Measurements from ENCODE around the gene ENPP4. TPM values are rescaled to one million over a fixed set of nuclear protein-coding genes. Genes with fewer than 3 reads are reported as not detected.
"Not testable (repeated sequence)": the region's sequence is repeated elsewhere in the genome, so short reads cannot be mapped to it uniquely, and the experiment has no call there.

The ENPP4 gene
- total RNA-seq: 1 to 10 TPM; 3.7 to 4.3 TPM
- 11.7 TPM for polyA plus RNA-seq (2013, experiment 1 of 2)
- polyA plus RNA-seq (2013, experiment 2 of 2): 9.6 TPM
- total RNA-seq: 11.7 to 50.4 (median 32.5) reads per million in 172 experiments

- ChIA-PET POLR2A (interaction anchor here (0.6 to 3.2 kb wide), 10 partner anchors 9 to 1348 kb away, joined by 3 to 18 read pairs (median 4); partner anchors contain the start of genes CD2AP and ENPP5), CTCF (interaction anchor here (0.6 to 1.7 kb wide), 5 partner anchors 9 to 241 kb away, joined by 3 to 5 read pairs (median 3); no protein-coding TSS in a partner anchor)
- H3K27me3 ChIP-seq (ENCODE audit: control insufficient read depth in 1 of 2, insufficient read depth in 2 of 2, low read length in 2 of 2): no peaks in the 10 kb centered on the region
- H3K27ac ChIP-seq (ENCODE audit: low read depth in 1 of 2, low read length in 2 of 2): peak within 1 kb of the TSS; percentile 49 to 58
- H3K36me3 ChIP-seq (ENCODE audit: insufficient read depth, low read length): no peaks in the 10 kb centered on the region
- peaks cover 8% of the 10 kb centered on the region for H3K36me3 Mint-ChIP-seq (ENCODE audit: low read depth)
- ATAC-seq (ENCODE audit: poor library complexity) (peak; percentile 99), DNase-seq (peak; percentile 79 to 97 (median 88))
- H3K9me3 ChIP-seq (ENCODE audit: control insufficient read depth in 1 of 2, insufficient read depth in 1 of 2, low read length in 2 of 2): no peaks in the 10 kb centered on the region
- peaks cover 54% of the 10 kb centered on the region for H3K4me1 Mint-ChIP-seq (ENCODE audit: low read depth)
- H3K4me3 ChIP-seq (ENCODE audit: low read length): peak within 1 kb of the TSS; percentile 99
- H3K4me1 ChIP-seq (ENCODE audit: insufficient read depth, low read length): peaks cover 18% of the 10 kb centered on the region
- H3K27me3 Mint-ChIP-seq: no peaks in the 10 kb centered on the region
- peaks cover 2% of the 10 kb centered on the region for H3K9me3 Mint-ChIP-seq
- H3K4me3 Mint-ChIP-seq: peak within 1 kb of the TSS; percentile 96
- H3K27ac Mint-ChIP-seq: peak within 1 kb of the TSS; percentile 83
- intact Hi-C loops (cut with DNase I, micrococcal nuclease): loop anchor here in 1 of 2 experiments (5.0 kb wide), 1 partner anchor 753 kb away; the partner anchor contains the start of gene SUPT3H
- TF ChIP-seq, protein P1, sequence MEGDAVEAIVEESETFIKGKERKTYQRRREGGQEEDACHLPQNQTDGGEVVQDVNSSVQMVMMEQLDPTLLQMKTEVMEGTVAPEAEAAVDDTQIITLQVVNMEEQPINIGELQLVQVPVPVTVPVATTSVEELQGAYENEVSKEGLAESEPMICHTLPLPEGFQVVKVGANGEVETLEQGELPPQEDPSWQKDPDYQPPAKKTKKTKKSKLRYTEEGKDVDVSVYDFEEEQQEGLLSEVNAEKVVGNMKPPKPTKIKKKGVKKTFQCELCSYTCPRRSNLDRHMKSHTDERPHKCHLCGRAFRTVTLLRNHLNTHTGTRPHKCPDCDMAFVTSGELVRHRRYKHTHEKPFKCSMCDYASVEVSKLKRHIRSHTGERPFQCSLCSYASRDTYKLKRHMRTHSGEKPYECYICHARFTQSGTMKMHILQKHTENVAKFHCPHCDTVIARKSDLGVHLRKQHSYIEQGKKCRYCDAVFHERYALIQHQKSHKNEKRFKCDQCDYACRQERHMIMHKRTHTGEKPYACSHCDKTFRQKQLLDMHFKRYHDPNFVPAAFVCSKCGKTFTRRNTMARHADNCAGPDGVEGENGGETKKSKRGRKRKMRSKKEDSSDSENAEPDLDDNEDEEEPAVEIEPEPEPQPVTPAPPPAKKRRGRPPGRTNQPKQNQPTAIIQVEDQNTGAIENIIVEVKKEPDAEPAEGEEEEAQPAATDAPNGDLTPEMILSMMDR (IDR thresholded peaks at IDR 0.05): no peak
Measured at GRCh38 chr6:46129629-46130511, at the start of gene ENPP4. Gene ENPP4 (plus strand): TSS chr6:46129989. CDS start chr6:46139584, 9,595 bp downstream.

DNA sequence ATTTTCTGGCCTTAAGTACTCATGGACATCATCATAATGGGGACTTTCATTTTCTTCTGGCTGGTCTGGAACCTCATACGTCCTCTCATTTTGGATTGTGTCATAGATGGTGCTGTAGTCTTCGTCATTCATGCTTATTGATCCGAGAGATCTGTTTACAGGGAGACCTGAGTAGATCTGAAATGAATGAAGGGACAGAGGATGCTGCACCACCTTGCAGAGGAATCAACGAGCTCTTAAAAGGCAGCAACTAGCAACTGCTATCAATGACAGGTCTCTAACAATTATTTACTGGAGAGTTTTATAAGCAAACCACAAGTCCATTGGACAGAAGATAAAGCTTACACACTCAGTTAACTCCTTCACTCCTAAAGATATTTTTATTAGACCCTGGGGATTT is 49.7 kb upstream of the ENPP4 start:
- no peak for ATAC-seq (ENCODE audit: poor library complexity)
- no peak overlapping the region for H3K27ac Mint-ChIP-seq
- Histone ChIP-seq H3K36me3 (ENCODE audit: insufficient read depth, low read length) (no peaks in the 10 kb centered on the region), H3K4me1 (ENCODE audit: insufficient read depth, low read length) (no peaks in the 10 kb centered on the region), H3K9me3 (ENCODE audit: control insufficient read depth in 1 of 2, insufficient read depth in 1 of 2, low read length in 2 of 2) (no peaks in the 10 kb centered on the region), H3K27ac (ENCODE audit: low read depth in 1 of 2, low read length in 2 of 2) (no peak overlapping the region), H3K27me3 (ENCODE audit: control insufficient read depth in 1 of 2, insufficient read depth in 2 of 2, low read length in 2 of 2) (no peaks in the 10 kb centered on the region), H3K4me3 (ENCODE audit: low read length) (no peak overlapping the region)
- no peaks in the 10 kb centered on the region for H3K4me1 Mint-ChIP-seq (ENCODE audit: low read depth)
- no peaks in the 10 kb centered on the region for H3K27me3 Mint-ChIP-seq
- H3K4me3 Mint-ChIP-seq: no peak overlapping the region
- H3K36me3 Mint-ChIP-seq (ENCODE audit: low read depth): no peaks in the 10 kb centered on the region
- POLR2A ChIA-PET: interaction anchor here (1.1 kb wide), 1 partner anchor 10 kb away, joined by 3 read pairs; no protein-coding TSS in a partner anchor
- no peak for DNase-seq
- no peaks in the 10 kb centered on the region for H3K9me3 Mint-ChIP-seq
- TF ChIP-seq, protein P1 (IDR thresholded peaks at IDR 0.05): no peak
- CTCF ChIA-PET: interaction anchor here (0.5 to 2.1 kb wide), 3 partner anchors 10 to 330 kb away, joined by 3 to 7 read pairs (median 3); no protein-coding TSS in a partner anchor
- intact Hi-C loops (cut with DNase I, micrococcal nuclease): no loop called here

DNA sequence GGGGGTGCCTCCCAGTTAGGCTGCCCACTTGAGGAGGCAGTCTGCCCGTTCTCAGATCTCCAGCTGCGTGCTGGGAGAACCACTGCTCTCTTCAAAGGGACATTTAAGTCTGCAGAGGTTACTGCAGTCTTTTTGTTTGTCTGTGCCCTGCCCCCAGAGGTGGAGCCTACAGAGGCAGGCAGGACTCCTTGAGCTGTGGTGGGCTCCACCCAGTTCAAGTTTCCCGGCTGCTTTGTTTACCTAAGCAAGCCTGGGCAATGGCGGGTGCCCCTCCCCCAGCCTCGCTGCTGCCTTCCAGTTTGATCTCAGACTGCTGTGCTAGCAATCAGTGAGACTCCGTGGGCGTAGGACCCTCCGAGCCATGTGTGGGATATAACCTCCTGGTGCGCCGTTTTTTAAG is 44.1 kb upstream of the ENPP4 start:
- H3K9me3 ChIP-seq (ENCODE audit: control insufficient read depth in 1 of 2, insufficient read depth in 1 of 2, low read length in 2 of 2); H3K4me3 ChIP-seq (ENCODE audit: low read length); H3K4me3 Mint-ChIP-seq; POLR2A ChIA-PET; H3K36me3 ChIP-seq (ENCODE audit: insufficient read depth, low read length); DNase-seq; CTCF ChIA-PET; intact Hi-C loops (cut with DNase I, micrococcal nuclease); H3K9me3 Mint-ChIP-seq; H3K27ac ChIP-seq (ENCODE audit: low read depth in 1 of 2, low read length in 2 of 2); H3K4me1 Mint-ChIP-seq (ENCODE audit: low read depth); H3K4me1 ChIP-seq (ENCODE audit: insufficient read depth, low read length); H3K36me3 Mint-ChIP-seq (ENCODE audit: low read depth); ATAC-seq (ENCODE audit: poor library complexity); H3K27ac Mint-ChIP-seq: not testable (repeated sequence)
- H3K27me3 ChIP-seq (ENCODE audit: control insufficient read depth in 1 of 2, insufficient read depth in 2 of 2, low read length in 2 of 2): peaks cover 5 to 18% of the 10 kb centered on the region in 2 experiments
- H3K27me3 Mint-ChIP-seq: peaks cover 34% of the 10 kb centered on the region

Measured in CD4-positive, alpha-beta T cell (primary cell).